ENCODE data around the gene RACGAP1.

- TF ChIP-seq GATA2 (IDR thresholded peaks at IDR 0.05; ENCODE audit: low read depth, low read length) = no peak
- TF ChIP-seq GATA3 (IDR thresholded peaks at IDR 0.05; ENCODE audit: low read depth, low read length) = no peak
These were observed 43.8 kb upstream of the RACGAP1 start for GRCh38 chr12:50069069-50069468.

Measured in SH-SY5Y (cell line).